Measurements from ENCODE around the gene RAB15. TPM values are rescaled to one million over a fixed set of nuclear protein-coding genes. Genes with fewer than 3 reads are reported as not detected.

RAB15 gene
- polyA plus RNA-seq, 1 donor (not counting 4 experiments of a cell fraction or from before 2014, with no cell fraction given): 2.1 TPM

- Histone ChIP-seq H4K20me1 (ENCODE audit: control insufficient read depth, extremely low read depth, insufficient read depth, low read length) (no peaks in the 10 kb centered on the region), H3K4me2 (ENCODE audit: control insufficient read depth, extremely low read depth, insufficient read depth, low read depth, low read length) (no peak overlapping the region), H3K9ac (ENCODE audit: control insufficient read depth, extremely low read depth, insufficient read depth, low read length) (no peak overlapping the region), H3K4me1 (ENCODE audit: control insufficient read depth, extremely low read depth, insufficient read depth, low read length) (peaks cover 10% of the 10 kb centered on the region), H3K27me3 (ENCODE audit: control insufficient read depth, extremely low read depth, insufficient read depth, low read length) (no peaks in the 10 kb centered on the region), H3K9me1 (ENCODE audit: control insufficient read depth, extremely low read depth, insufficient read depth, low read length) (no peaks in the 10 kb centered on the region), H2AFZ (ENCODE audit: control insufficient read depth, low read length) (no peak overlapping the region), H3K79me2 (ENCODE audit: control insufficient read depth, insufficient read depth, low read length) (peaks cover 24% of the 10 kb centered on the region), H3K9me3 (ENCODE audit: control insufficient read depth, low read depth, low read length) (no peaks in the 10 kb centered on the region), H3K27ac (ENCODE audit: control insufficient read depth, insufficient read depth, low read length) (no peak overlapping the region), H3K36me3 (ENCODE audit: control insufficient read depth in 2 of 2, extremely low read depth in 1 of 2, insufficient read depth in 2 of 2, low read length in 2 of 2) (no peaks in the 10 kb centered on the region), H3K4me3 (ENCODE audit: control insufficient read depth in 2 of 3, extremely low read depth in 1 of 3, insufficient read depth in 2 of 3, low read depth in 1 of 3, low read length in 3 of 3) (no peak overlapping the region)
- dilution Hi-C loops (cut with MboI; ENCODE audit: extremely low pct_ligation_motif_present, low sequenced_read_pairs): no loop called here
- FAIRE-seq: no peak
- DNase-seq (ENCODE audit: low read depth, low spot score): no peak
- TF ChIP-seq EZH2 (IDR thresholded peaks at IDR 0.05; ENCODE audit: low read length): no peak
- no peak for TF ChIP-seq CTCF (optimal IDR thresholded peaks at IDR 0.05 in 1 of 3, IDR thresholded peaks at IDR 0.05 in 1 of 3, conservative IDR thresholded peaks at IDR 0.05 in 1 of 3; ENCODE audit: extremely low read depth in 1 of 3, insufficient read depth in 2 of 3, low read length in 3 of 3)
Observed at GRCh38 chr14:64992328-64992885, 20.3 kb upstream of the RAB15 start.

- no peak overlapping the region for H3K9ac ChIP-seq (ENCODE audit: control insufficient read depth, extremely low read depth, insufficient read depth, low read length)
- no peak overlapping the region for H3K4me2 ChIP-seq (ENCODE audit: control insufficient read depth, extremely low read depth, insufficient read depth, low read depth, low read length)
- H3K79me2 ChIP-seq (ENCODE audit: control insufficient read depth, insufficient read depth, low read length): peaks cover 28% of the 10 kb centered on the region
- TF ChIP-seq CTCF (optimal IDR thresholded peaks at IDR 0.05 in 1 of 3, IDR thresholded peaks at IDR 0.05 in 1 of 3, conservative IDR thresholded peaks at IDR 0.05 in 1 of 3; ENCODE audit: extremely low read depth in 1 of 3, insufficient read depth in 2 of 3, low read length in 3 of 3) (no peak), EZH2 (IDR thresholded peaks at IDR 0.05; ENCODE audit: low read length) (no peak)
- no peaks in the 10 kb centered on the region for H3K27me3 ChIP-seq (ENCODE audit: control insufficient read depth, extremely low read depth, insufficient read depth, low read length)
- H2AFZ ChIP-seq (ENCODE audit: control insufficient read depth, low read length): no peak overlapping the region
- H3K27ac ChIP-seq (ENCODE audit: control insufficient read depth, insufficient read depth, low read length): no peak overlapping the region
- FAIRE-seq (no peak), DNase-seq (ENCODE audit: low read depth, low spot score) (no peak)
- dilution Hi-C loops (cut with MboI; ENCODE audit: extremely low pct_ligation_motif_present, low sequenced_read_pairs): no loop called here
- no peaks in the 10 kb centered on the region for H3K9me1 ChIP-seq (ENCODE audit: control insufficient read depth, extremely low read depth, insufficient read depth, low read length)
- H3K4me3 ChIP-seq (ENCODE audit: control insufficient read depth in 2 of 3, extremely low read depth in 1 of 3, insufficient read depth in 2 of 3, low read depth in 1 of 3, low read length in 3 of 3): no peak overlapping the region
- no peaks in the 10 kb centered on the region for H4K20me1 ChIP-seq (ENCODE audit: control insufficient read depth, extremely low read depth, insufficient read depth, low read length)
- no peaks in the 10 kb centered on the region for H3K9me3 ChIP-seq (ENCODE audit: control insufficient read depth, low read depth, low read length)
- H3K4me1 ChIP-seq (ENCODE audit: control insufficient read depth, extremely low read depth, insufficient read depth, low read length): peaks cover 10% of the 10 kb centered on the region
- no peaks in the 10 kb centered on the region for H3K36me3 ChIP-seq (ENCODE audit: control insufficient read depth in 2 of 2, extremely low read depth in 1 of 2, insufficient read depth in 2 of 2, low read length in 2 of 2)
Observed at GRCh38 chr14:64990939-64991338, 18.8 kb upstream of the RAB15 start.

All from keratinocyte (primary cell).